Measurements from ENCODE around the gene PRR16.

PRR16 gene

GRCh38 chr5:120735076-120735475 lies 271.0 kb downstream of the PRR16 start:
- DNase-seq (ENCODE audit: low read depth in 2 of 2) = no peak
